ENCODE results near the gene TCF20.

Gene TCF20

GRCh38 chr22:42294034-42294985 is 23.9 kb upstream of the TCF20 start:
- Histone ChIP-seq H4K20me1 (ENCODE audit: insufficient read depth, low read length) (no peaks in the 10 kb centered on the region), H3K79me2 (ENCODE audit: insufficient read depth, low read length) (no peaks in the 10 kb centered on the region), H3K4me1 (ENCODE audit: insufficient read depth, low read length, severe bottlenecking) (peaks cover 6% of the 10 kb centered on the region), H3K9me2 (ENCODE audit: low read depth, low read length) (no peaks in the 10 kb centered on the region), H3F3A (ENCODE audit: insufficient read depth, low read length) (no peaks in the 10 kb centered on the region), H3K4me2 (ENCODE audit: low read length) (no peak overlapping the region), H3K27me3 (ENCODE audit: insufficient read depth, low read length) (no peaks in the 10 kb centered on the region), H3K9ac (ENCODE audit: low read length) (no peak overlapping the region), H3K27ac (ENCODE audit: low read depth, low read length, poor library complexity, severe bottlenecking) (no peak overlapping the region), H2AFZ (ENCODE audit: low read length) (no peak overlapping the region), H3K4me3 (ENCODE audit: low read depth, low read length, poor library complexity, severe bottlenecking) (no peak overlapping the region), H3K36me3 (ENCODE audit: insufficient read depth, low read length) (no peaks in the 10 kb centered on the region), H3K9me3 (ENCODE audit: low read length) (no peaks in the 10 kb centered on the region)
- TF ChIP-seq CTCF (IDR thresholded peaks at IDR 0.05; ENCODE audit: low read length) (no peak), EZH2 (IDR thresholded peaks at IDR 0.05; ENCODE audit: borderline replicate concordance, low read length) (no peak)

- TF ChIP-seq CTCF (IDR thresholded peaks at IDR 0.05; ENCODE audit: low read length) (no peak), EZH2 (IDR thresholded peaks at IDR 0.05; ENCODE audit: borderline replicate concordance, low read length) (no peak)
- Histone ChIP-seq H3K4me3 (ENCODE audit: low read depth, low read length, poor library complexity, severe bottlenecking) (no peak overlapping the region), H3K9ac (ENCODE audit: low read length) (no peak overlapping the region), H3K4me2 (ENCODE audit: low read length) (no peak overlapping the region), H2AFZ (ENCODE audit: low read length) (no peak overlapping the region), H3K27ac (ENCODE audit: low read depth, low read length, poor library complexity, severe bottlenecking) (no peak overlapping the region), H3K27me3 (ENCODE audit: insufficient read depth, low read length) (no peaks in the 10 kb centered on the region), H3K9me3 (ENCODE audit: low read length) (no peaks in the 10 kb centered on the region), H4K20me1 (ENCODE audit: insufficient read depth, low read length) (no peaks in the 10 kb centered on the region), H3K36me3 (ENCODE audit: insufficient read depth, low read length) (no peaks in the 10 kb centered on the region), H3K9me2 (ENCODE audit: low read depth, low read length) (no peaks in the 10 kb centered on the region), H3F3A (ENCODE audit: insufficient read depth, low read length) (no peaks in the 10 kb centered on the region), H3K4me1 (ENCODE audit: insufficient read depth, low read length, severe bottlenecking) (peaks cover 5% of the 10 kb centered on the region), H3K79me2 (ENCODE audit: insufficient read depth, low read length) (no peaks in the 10 kb centered on the region)
Measured at GRCh38 chr22:42292732-42293520, 22.5 kb upstream of the TCF20 start.

GRCh38 chr22:42291287-42291686 is 20.8 kb upstream of the TCF20 start:
- H3K27ac ChIP-seq (ENCODE audit: low read depth, low read length, poor library complexity, severe bottlenecking): no peak overlapping the region
- H3K79me2 ChIP-seq (ENCODE audit: insufficient read depth, low read length): no peaks in the 10 kb centered on the region
- no peaks in the 10 kb centered on the region for H3K9me3 ChIP-seq (ENCODE audit: low read length)
- no peak overlapping the region for H3K4me3 ChIP-seq (ENCODE audit: low read depth, low read length, poor library complexity, severe bottlenecking)
- H3K9ac ChIP-seq (ENCODE audit: low read length): no peak overlapping the region
- H3K36me3 ChIP-seq (ENCODE audit: insufficient read depth, low read length): no peaks in the 10 kb centered on the region
- no peaks in the 10 kb centered on the region for H3K4me1 ChIP-seq (ENCODE audit: insufficient read depth, low read length, severe bottlenecking)
- H3K27me3 ChIP-seq (ENCODE audit: insufficient read depth, low read length): no peaks in the 10 kb centered on the region
- no peaks in the 10 kb centered on the region for H3F3A ChIP-seq (ENCODE audit: insufficient read depth, low read length)
- H3K9me2 ChIP-seq (ENCODE audit: low read depth, low read length): no peaks in the 10 kb centered on the region
- no peak overlapping the region for H3K4me2 ChIP-seq (ENCODE audit: low read length)
- no peak overlapping the region for H2AFZ ChIP-seq (ENCODE audit: low read length)
- no peak for TF ChIP-seq EZH2 (IDR thresholded peaks at IDR 0.05; ENCODE audit: borderline replicate concordance, low read length)
- no peak for TF ChIP-seq CTCF (IDR thresholded peaks at IDR 0.05; ENCODE audit: low read length)
- H4K20me1 ChIP-seq (ENCODE audit: insufficient read depth, low read length): no peaks in the 10 kb centered on the region
